HG03558 (cell line): ENCODE results near the gene CENPO.

Experiments used
- ATAC-seq: cut with Tn5 transposase; IDR thresholded peaks from one replicate; pipeline ENCODE4 v1.9.1; 2021; ENCODE audit warnings: moderate number of reproducible peaks; ENCODE audit not compliant: unreplicated experiment; ENCODE audit errors: extremely low read depth

Gene CENPO

GRCh38 chr2:24792874-24793760 lies at the start of gene CENPO, which contains the start of gene PTRHD1:
Gene CENPO (plus strand): TSS chr2:24793425. CDS start chr2:24793920, 495 bp downstream.
Gene PTRHD1 (minus strand): TSS chr2:24793391. CDS start chr2:24793377, 14 bp downstream.
- peak; percentile 80 for ATAC-seq

GRCh38 chr2:24743924-24744323 lies 49.3 kb upstream of the CENPO start:
- ATAC-seq = no peak

GRCh38 chr2:24744356-24744755 lies 48.9 kb upstream of the CENPO start:
- ATAC-seq = no peak

GRCh38 chr2:24745825-24746224 lies 47.4 kb upstream of the CENPO start:
- no peak for ATAC-seq

- ATAC-seq = no peak
Observed at GRCh38 chr2:24747299-24747698, 45.9 kb upstream of the CENPO start.

GRCh38 chr2:24749069-24749691 lies 44.0 kb upstream of the CENPO start:
- no peak for ATAC-seq

- no peak for ATAC-seq
Observed at GRCh38 chr2:24754985-24755705, 38.1 kb upstream of the CENPO start.

GRCh38 chr2:24756789-24757188 lies 36.4 kb upstream of the CENPO start:
- ATAC-seq = no peak

- ATAC-seq = no peak
Observed at GRCh38 chr2:24761866-24762265, 31.4 kb upstream of the CENPO start.

- no peak for ATAC-seq
Observed at GRCh38 chr2:24762518-24762917, 30.7 kb upstream of the CENPO start.

- no peak for ATAC-seq
Observed at GRCh38 chr2:24763843-24764242, 29.4 kb upstream of the CENPO start.

GRCh38 chr2:24766609-24767008 lies 26.6 kb upstream of the CENPO start:
- ATAC-seq = no peak

- no peak for ATAC-seq
Observed at GRCh38 chr2:24768013-24768412, 25.2 kb upstream of the CENPO start.

- ATAC-seq = no peak
Observed at GRCh38 chr2:24768601-24769000, 24.6 kb upstream of the CENPO start.

GRCh38 chr2:24771061-24771460 lies 22.2 kb upstream of the CENPO start:
- ATAC-seq = no peak

GRCh38 chr2:24771764-24772586 lies 21.2 kb upstream of the CENPO start:
- ATAC-seq = no peak

GRCh38 chr2:24774373-24774772 lies 18.9 kb upstream of the CENPO start:
- ATAC-seq = no peak

GRCh38 chr2:24779116-24779515 lies 14.1 kb upstream of the CENPO start:
- no peak for ATAC-seq

GRCh38 chr2:24783641-24784040 lies 9.6 kb upstream of the CENPO start:
- ATAC-seq = no peak

GRCh38 chr2:24785671-24786321 lies 7.4 kb upstream of the CENPO start:
- ATAC-seq = no peak
